Measurements from ENCODE around the gene GPR107. TPM values are rescaled to one million over a fixed set of nuclear protein-coding genes. Genes with fewer than 3 reads are reported as not detected.

Gene GPR107
- total RNA-seq, 1 donor, result 19.8 TPM

DNA sequence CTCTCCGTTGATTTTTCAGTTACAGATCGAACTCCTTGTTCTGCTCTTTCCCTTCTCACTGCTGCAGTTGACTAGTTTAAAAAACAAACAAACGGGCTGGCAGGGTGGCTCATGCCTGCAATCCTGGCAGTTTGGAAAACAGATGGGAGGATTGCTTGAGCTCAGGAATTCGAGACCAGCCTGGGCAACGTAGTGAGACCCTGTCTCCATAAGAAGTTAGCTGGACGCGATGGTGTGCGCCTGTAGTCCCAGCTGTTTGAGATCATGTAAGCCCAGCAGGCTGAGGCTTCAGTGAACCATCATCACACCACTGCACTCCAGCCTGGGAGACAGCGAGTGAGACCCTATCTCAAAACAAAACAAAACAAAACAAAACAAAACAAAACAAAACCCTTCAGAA lies 67.1 kb downstream of the GPR107 start:
- H3K4me3 ChIP-seq (ENCODE audit: low read length), result no peak overlapping the region
- no peaks in the 10 kb centered on the region for H3K4me1 ChIP-seq (ENCODE audit: insufficient read depth, low read length)
- no peaks in the 10 kb centered on the region for H3K9me3 ChIP-seq (ENCODE audit: low read depth, low read length)
- H3K27me3 ChIP-seq (ENCODE audit: insufficient read depth, low read length), result no peaks in the 10 kb centered on the region

DNA sequence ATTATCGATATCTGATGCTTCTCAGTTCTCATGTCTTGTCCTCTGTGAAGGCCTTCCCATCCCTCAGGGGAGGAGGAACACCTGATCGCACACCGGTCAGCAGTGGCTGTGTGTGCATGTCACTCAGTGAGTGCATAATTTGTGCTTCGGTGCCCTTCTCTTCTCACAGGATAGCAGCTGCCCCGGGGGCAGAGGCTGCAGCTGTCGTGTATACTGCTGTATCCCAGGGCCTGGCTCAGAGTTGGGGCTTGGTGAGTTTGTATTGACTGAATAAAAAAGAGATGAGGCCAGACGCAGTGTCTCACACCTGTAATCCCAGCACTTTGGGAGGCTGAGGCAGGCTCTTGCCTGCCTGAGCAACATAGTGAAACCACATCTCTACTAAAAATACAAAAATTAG lies 68.8 kb downstream of the GPR107 start:
- Histone ChIP-seq H3K27me3 (ENCODE audit: insufficient read depth, low read length) (no peaks in the 10 kb centered on the region), H3K4me3 (ENCODE audit: low read length) (no peak overlapping the region), H3K9me3 (ENCODE audit: low read depth, low read length) (no peaks in the 10 kb centered on the region), H3K4me1 (ENCODE audit: insufficient read depth, low read length) (peaks cover 12% of the 10 kb centered on the region)

DNA sequence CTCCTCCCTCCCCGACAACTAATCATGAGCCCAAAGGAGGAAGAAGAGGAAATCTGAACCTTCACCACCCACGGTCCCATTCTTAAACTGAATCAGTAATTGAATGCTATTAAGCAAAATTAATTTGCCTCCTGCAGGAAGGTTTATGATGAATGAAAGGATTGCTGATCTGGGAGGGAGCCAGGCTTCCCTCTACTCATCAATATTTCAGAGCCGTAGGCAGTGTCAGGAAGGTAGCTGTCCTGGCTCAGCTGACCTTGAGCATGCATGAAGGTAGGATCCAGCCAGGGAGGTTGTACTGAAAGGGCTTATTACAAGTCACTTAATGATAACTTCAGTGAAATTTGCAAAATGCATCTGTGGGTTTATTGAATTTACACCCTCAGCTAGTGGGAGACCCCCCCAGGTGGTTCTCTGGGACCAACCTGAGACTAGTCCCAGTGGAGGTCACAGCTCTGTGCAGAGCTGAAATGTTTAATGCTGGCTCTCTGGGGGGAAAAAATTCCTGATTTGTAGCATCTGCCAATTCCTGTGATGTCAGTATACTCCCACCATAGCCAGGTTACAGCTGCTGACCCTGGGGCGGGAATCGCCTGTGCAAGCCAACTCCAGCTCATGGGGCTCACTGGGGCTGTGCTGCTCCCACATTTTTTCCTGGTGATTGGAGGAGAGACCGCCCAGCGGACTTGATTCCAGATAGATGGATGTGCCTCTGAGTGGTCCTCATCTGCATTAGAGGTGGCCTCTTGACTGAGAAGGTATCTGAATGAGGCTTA lies 70.6 kb downstream of the GPR107 start:
- Histone ChIP-seq H3K4me1 (ENCODE audit: insufficient read depth, low read length) (peaks cover 30% of the 10 kb centered on the region), H3K9me3 (ENCODE audit: low read depth, low read length) (no peaks in the 10 kb centered on the region), H3K4me3 (ENCODE audit: low read length) (no peak overlapping the region)

DNA sequence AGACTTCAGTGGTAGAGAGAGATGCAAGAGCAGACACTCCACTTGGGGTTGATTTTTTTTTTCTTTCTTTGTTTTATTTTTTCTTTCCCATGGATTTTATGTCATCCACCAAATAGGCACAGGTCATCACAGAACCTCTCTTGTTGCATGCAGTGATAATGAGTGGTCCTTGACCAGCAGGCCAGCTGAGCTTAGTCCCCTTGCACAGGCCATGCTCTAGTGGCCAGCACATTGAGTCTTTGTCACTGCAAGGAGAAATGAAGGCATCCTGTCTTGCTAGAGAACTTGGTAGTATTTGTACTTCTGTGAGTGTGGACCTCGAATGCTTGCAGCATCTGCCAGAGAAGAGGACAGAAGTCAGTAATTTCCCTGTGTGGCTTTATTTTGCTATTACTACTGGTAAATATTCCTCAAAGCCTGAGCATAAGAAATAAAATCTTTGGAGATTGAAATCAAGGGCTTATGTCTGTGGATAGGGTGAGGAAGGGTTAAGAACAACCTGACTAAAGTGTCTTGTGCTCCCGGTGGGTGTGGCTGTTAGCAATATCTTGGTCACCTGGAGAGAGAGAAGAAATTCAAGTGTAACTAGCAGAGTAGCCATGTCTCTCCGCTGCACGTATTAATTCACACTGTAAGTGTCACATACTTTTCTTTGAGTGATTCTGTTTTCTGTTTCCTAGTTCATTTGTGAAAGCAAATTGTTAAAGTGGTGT lies 73.2 kb downstream of the GPR107 start:
- Histone ChIP-seq H3K4me3 (ENCODE audit: low read length) (no peak overlapping the region), H3K4me1 (ENCODE audit: insufficient read depth, low read length) (peaks cover 51% of the 10 kb centered on the region), H3K9me3 (ENCODE audit: low read depth, low read length) (no peaks in the 10 kb centered on the region), H3K27me3 (ENCODE audit: insufficient read depth, low read length) (no peaks in the 10 kb centered on the region)

More for the DNA sequence above, 70.6 kb downstream of the GPR107 start:
- H3K27me3 ChIP-seq (ENCODE audit: insufficient read depth, low read length), result no peaks in the 10 kb centered on the region

DNA sequence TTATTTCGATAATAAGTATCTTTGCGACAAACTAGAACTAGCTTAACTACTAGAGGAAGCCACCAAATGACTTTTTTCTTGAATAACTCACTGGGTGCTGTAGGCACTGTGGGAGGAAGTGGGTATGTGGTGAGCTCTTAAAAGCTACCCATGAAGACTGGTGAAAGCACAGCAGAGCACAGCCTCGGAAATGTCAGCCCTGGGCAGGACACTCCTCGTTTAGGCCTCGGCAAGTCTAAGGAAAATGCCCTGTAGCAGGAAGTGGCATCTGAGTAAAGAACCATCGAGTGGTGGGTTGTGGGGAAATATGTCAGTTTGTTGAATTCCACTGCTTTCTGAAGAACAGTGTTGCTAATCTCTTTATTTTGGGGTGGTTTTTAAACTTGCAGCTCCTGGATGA lies 74.5 kb downstream of the GPR107 start:
- Histone ChIP-seq H3K9me3 (ENCODE audit: low read depth, low read length) (no peaks in the 10 kb centered on the region), H3K4me1 (ENCODE audit: insufficient read depth, low read length) (peaks cover 51% of the 10 kb centered on the region), H3K27me3 (ENCODE audit: insufficient read depth, low read length) (no peaks in the 10 kb centered on the region), H3K4me3 (ENCODE audit: low read length) (no peak overlapping the region)

DNA sequence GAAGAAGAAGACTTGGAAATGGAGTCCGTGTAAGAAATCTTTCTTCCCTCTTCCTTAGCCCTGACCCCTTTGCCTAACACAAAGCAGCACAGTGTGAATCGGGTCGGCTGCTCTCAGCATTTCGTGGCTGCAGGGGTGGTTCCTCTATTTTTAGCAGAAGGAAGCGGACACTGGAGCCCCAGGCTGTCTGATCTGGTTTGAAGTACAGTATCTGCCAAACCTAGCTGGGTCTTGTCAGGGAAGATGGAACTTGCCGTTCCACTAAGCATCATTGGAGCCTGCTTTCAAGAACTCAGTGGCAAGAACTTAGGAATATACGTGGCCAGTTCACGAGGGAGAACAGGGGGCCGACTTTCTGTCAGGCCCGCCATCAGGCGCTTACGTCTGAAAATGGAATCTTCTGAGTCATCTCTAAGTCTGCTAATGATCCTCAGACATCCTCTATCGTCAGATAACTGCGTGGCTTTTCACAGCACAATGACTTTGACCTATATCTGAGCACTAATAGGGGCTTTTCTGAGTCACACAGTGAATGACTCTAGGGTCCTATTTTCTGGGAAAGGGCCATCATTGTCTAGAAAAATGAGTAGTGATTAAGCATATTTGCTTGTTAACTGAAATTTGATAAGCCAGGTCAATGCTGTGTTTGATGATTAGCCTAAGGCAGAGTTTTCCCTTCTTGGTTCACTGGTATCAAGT lies 75.2 kb downstream of the GPR107 start:
- Histone ChIP-seq H3K9me3 (ENCODE audit: low read depth, low read length) (no peaks in the 10 kb centered on the region), H3K4me1 (ENCODE audit: insufficient read depth, low read length) (peaks cover 51% of the 10 kb centered on the region), H3K4me3 (ENCODE audit: low read length) (no peak overlapping the region), H3K27me3 (ENCODE audit: insufficient read depth, low read length) (no peaks in the 10 kb centered on the region)

DNA sequence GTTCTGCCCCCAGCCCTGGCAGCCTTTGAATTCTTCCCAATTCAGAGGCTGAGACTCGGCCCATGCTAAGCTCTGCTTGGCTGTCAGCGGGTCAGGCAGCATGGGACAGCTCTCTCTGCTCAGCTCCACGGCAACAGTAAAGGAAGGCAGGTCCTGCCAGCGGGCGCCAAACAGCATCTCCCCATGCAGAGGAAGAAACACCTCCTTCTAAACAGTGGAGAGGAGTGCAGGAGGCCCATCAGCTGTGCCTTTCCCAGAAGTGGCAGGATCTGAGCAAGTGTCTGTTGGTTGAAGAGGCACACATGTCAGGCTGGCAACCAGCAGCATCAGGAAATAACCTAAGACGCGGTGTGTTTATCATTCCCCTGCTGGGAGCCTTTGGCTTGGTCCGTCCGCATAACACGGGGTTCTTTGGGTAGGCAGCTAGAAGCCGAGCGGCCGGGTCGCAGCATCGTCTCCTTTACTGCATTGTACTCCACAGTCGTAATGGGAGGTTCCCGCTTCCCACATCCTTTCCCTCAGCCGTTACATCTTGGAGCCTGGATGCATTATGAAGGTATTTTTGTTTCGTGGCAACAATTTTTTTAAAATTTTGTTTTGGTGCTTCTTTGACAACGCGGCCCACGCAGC lies 75.8 kb downstream of the GPR107 start:
- H3K4me1 ChIP-seq (ENCODE audit: insufficient read depth, low read length), result peaks cover 51% of the 10 kb centered on the region
- no peaks in the 10 kb centered on the region for H3K9me3 ChIP-seq (ENCODE audit: low read depth, low read length)
- H3K4me3 ChIP-seq (ENCODE audit: low read length), result no peak overlapping the region
- no peaks in the 10 kb centered on the region for H3K27me3 ChIP-seq (ENCODE audit: insufficient read depth, low read length)

DNA sequence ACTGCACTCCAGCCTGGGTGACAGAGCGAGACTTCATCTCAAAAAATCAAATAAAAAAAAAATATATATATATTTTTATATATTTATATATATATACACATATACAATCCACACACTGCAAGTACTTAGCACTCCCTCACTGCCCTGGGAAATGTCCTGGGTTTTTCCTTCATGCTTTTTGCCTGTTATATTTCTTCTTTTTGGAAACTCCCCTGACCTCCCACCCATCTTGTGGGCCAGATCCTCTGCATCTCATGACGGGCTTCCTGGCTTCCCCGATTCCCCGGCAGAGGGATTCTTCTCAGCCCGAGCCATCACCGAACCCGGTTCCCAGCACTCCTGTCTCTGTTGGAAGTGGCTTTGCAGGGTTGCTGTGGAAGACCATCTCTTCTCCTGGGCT lies 79.0 kb downstream of the GPR107 start:
- peaks cover 50% of the 10 kb centered on the region for H3K4me1 ChIP-seq (ENCODE audit: insufficient read depth, low read length)
- H3K9me3 ChIP-seq (ENCODE audit: low read depth, low read length), result no peaks in the 10 kb centered on the region
- H3K27me3 ChIP-seq (ENCODE audit: insufficient read depth, low read length), result no peaks in the 10 kb centered on the region
- H3K4me3 ChIP-seq (ENCODE audit: low read length), result no peak overlapping the region

DNA sequence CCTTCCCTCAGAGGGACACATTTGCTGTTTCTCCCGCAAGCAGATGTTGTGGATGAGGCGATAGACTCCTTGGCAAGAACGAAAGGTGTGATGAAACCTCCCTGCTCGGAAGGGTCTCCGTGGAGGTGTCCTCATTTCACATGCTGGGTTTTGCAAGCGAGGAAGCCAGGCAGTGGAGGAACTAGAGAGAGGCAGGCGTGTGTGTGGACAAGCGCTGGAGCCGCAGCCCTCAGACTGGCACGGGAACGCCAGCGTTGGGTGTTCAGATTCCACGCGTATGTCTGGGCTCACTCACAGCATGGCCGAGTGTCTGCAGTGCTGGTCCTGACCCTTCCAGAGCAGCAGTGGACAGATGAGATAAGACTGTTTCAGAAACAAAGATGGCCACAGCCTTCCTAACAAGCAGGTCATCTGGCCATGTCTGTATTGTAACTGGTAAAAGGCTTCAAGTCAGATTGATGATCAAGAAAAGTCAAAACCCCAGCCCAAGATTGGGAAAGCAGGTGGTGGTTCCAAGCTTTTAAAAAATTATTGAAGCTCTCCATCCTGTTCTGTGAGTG lies 83.5 kb downstream of the GPR107 start:
- H3K27me3 ChIP-seq (ENCODE audit: insufficient read depth, low read length), result no peaks in the 10 kb centered on the region
- no peak overlapping the region for H3K4me3 ChIP-seq (ENCODE audit: low read length)
- peaks cover 36% of the 10 kb centered on the region for H3K4me1 ChIP-seq (ENCODE audit: insufficient read depth, low read length)
- H3K9me3 ChIP-seq (ENCODE audit: low read depth, low read length), result no peaks in the 10 kb centered on the region

DNA sequence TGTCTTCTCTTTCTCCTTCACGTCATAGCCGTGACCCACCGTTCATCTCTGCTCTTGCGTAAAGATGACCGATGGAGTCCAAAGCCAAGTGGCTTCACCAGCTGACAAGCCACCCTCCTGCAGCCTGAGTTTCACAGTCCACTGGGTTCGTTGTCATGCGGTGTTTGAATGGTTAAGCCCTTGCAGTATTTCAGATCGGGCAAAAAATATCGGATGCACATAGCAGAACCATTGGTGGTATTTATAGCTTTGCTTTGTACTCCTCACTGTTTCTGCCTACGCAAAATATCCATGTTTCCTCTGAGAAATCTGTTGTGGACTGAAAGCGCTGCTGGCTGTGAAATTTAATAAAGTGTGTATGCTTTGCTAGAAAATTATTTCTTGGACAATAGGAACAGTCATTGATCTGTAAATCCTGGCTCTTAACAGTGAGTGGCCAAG lies 84.0 kb downstream of the GPR107 start:
- Histone ChIP-seq H3K27me3 (ENCODE audit: insufficient read depth, low read length) (no peaks in the 10 kb centered on the region), H3K4me1 (ENCODE audit: insufficient read depth, low read length) (peaks cover 36% of the 10 kb centered on the region), H3K9me3 (ENCODE audit: low read depth, low read length) (no peaks in the 10 kb centered on the region), H3K4me3 (ENCODE audit: low read length) (no peak overlapping the region)

DNA sequence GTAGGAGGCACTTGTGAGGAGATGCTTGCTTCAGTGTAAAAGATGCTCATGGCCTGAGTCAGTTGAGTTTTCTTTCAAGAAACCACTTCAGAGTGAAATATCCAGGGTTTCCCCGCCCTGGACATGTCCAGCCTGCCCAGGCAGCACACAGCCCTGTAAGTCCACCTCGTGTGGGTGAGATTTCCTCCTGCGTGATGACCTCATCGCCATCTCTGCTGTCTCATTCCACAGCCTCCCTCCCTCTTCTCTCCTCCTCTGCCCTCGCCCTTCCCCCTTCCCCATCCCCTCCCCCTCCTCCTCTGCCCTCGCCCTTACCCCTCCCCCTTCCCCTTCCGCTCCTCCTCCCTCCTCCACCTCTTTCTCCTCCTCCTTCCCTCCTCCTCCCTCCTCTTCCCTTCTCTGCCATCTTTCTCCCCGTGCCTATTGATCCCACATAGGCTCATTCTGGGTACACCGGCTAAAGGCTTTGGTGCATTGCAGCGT lies 84.5 kb downstream of the GPR107 start:
- Histone ChIP-seq H3K4me3 (ENCODE audit: low read length) (no peak overlapping the region), H3K9me3 (ENCODE audit: low read depth, low read length) (no peaks in the 10 kb centered on the region), H3K27me3 (ENCODE audit: insufficient read depth, low read length) (no peaks in the 10 kb centered on the region), H3K4me1 (ENCODE audit: insufficient read depth, low read length) (peaks cover 36% of the 10 kb centered on the region)

DNA sequence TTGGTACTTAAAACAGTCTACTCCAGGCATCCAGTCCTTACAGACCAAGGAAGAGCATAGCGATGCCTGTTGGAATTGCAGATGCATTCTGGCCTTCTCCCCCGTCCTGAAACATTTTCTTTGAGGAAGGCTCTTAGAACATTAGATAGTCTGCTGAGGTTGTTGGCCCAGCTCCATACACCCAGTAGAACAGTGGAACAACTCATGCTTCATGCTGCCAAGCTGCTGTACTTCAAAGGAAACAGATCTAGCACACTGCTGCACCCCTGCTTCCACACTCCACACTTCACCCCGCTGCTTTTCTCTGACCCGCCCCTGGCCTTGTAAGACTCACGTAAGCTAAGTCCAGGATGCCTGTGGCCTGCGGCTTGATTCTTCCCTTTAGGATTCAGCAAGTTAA lies 85.1 kb downstream of the GPR107 start:
- Histone ChIP-seq H3K4me1 (ENCODE audit: insufficient read depth, low read length) (peaks cover 40% of the 10 kb centered on the region), H3K9me3 (ENCODE audit: low read depth, low read length) (no peaks in the 10 kb centered on the region), H3K27me3 (ENCODE audit: insufficient read depth, low read length) (peaks cover 4% of the 10 kb centered on the region), H3K4me3 (ENCODE audit: low read length) (no peak overlapping the region)

DNA sequence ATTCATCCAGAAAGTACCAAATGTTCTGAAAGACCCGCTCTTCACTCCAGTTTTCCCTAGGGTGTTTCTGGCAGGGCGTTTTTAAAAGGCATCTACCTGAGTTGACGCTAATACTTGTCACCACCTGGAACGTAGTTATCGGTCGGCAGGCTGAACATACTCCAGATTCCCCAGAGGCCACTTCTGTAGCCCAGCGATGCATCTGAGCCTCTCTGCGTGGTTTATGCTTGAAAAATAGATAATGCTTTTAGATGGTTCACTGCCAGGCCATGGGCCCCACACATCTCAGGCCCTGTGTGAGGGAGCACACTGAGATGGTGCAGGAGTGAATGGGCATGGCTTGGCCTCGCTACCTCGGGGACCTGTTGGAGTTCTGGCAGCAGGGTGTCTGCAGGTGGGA lies 85.5 kb downstream of the GPR107 start:
- peaks cover 44% of the 10 kb centered on the region for H3K4me1 ChIP-seq (ENCODE audit: insufficient read depth, low read length)

DNA sequence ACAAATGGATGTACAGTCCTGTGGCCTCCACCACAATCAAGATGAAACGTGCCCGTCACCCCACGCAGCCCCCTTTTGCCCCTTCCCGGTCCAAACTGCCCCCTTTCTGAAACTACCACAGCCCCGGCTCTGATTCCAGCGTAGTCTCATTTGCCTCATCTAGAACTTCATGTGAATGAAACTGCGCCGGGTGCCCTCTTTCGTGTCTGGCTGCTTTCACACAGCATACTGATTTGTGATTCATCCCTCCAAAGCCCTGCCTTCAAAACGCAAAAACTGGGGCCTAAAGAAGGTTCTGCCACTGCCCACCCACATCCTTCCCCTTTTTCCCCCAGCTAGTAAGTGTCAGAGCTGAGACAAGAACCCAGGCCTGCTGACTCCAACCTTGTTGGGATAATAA lies 87.0 kb downstream of the GPR107 start:
- peaks cover 44% of the 10 kb centered on the region for H3K4me1 ChIP-seq (ENCODE audit: insufficient read depth, low read length)
- no peaks in the 10 kb centered on the region for H3K9me3 ChIP-seq (ENCODE audit: low read depth, low read length)
- no peak overlapping the region for H3K4me3 ChIP-seq (ENCODE audit: low read length)
- H3K27me3 ChIP-seq (ENCODE audit: insufficient read depth, low read length), result peaks cover 14% of the 10 kb centered on the region

More for the DNA sequence above, 85.5 kb downstream of the GPR107 start:
- H3K9me3 ChIP-seq (ENCODE audit: low read depth, low read length), result no peaks in the 10 kb centered on the region
- peaks cover 4% of the 10 kb centered on the region for H3K27me3 ChIP-seq (ENCODE audit: insufficient read depth, low read length)
- H3K4me3 ChIP-seq (ENCODE audit: low read length), result no peak overlapping the region

All from mononuclear cell (primary cell).